Cardiac fibroblast (primary cell): Measurements from ENCODE around the gene KCNH6.

Experiments used
- DNase-seq, 2 donors: peaks; one replicate each; pipeline versions ENCODE4 v3.0.0 to v3.0.0-alpha.2; 2010; ENCODE audit warnings: low read depth in 2 of 2
- H3K4me3 ChIP-seq, 2 donors: replicated peaks in 1 of 2; 1 replicate in 1 of 2; 2 replicates in 1 of 2; pipeline ENCODE4 v1.5.1; 2011; ENCODE audit warnings: low read depth in 2 of 2, low read length in 2 of 2, mild to moderate bottlenecking in 2 of 2, moderate library complexity in 1 of 2
- CTCF ChIP-seq: IDR thresholded peaks from one replicate; pipeline ENCODE4 v1.5.1; 2011; ENCODE audit warnings: low read depth, mild to moderate bottlenecking, low read length, inconsistent platforms

Gene KCNH6

DNA sequence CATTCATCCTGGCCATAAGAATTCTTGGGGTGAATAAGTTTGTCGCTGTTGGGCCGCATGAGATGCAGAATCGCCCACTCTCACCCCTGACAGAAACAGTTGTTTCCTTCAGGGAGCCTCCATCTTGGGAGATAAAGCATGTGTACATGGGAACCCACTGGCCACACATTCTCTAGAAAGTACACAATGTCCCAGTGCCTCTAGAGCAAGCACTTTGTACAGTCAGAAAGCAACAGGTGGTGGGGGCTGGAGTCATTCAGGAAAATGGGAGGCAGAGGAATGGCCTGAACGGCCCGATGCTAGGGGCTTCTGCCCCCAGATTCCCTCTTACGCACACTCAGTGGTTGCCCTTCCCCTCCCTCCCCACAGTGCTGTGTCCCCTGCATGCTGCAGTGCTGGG lies 30.2 kb upstream of the KCNH6 start:
- no peak overlapping the region for H3K4me3 ChIP-seq
- DNase-seq: no peak
- TF ChIP-seq CTCF: no peak

DNA sequence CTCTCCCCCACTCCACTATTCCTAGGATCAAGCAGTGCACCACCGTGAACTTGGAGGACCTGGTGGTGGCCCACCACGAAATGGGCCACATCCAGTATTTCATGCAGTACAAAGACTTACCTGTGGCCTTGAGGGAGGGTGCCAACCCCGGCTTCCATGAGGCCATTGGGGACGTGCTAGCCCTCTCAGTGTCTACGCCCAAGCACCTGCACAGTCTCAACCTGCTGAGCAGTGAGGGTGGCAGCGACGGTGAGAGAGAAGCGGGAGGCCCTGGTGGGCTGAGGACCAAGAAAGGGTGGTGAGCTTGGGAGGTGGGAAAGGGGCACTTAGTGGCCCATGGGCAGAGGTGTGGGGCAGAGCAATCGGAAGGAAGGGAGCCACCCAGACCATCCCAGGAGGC lies 29.7 kb upstream of the KCNH6 start:
- TF ChIP-seq CTCF: no peak
- DNase-seq: no peak
- no peak overlapping the region for H3K4me3 ChIP-seq

DNA sequence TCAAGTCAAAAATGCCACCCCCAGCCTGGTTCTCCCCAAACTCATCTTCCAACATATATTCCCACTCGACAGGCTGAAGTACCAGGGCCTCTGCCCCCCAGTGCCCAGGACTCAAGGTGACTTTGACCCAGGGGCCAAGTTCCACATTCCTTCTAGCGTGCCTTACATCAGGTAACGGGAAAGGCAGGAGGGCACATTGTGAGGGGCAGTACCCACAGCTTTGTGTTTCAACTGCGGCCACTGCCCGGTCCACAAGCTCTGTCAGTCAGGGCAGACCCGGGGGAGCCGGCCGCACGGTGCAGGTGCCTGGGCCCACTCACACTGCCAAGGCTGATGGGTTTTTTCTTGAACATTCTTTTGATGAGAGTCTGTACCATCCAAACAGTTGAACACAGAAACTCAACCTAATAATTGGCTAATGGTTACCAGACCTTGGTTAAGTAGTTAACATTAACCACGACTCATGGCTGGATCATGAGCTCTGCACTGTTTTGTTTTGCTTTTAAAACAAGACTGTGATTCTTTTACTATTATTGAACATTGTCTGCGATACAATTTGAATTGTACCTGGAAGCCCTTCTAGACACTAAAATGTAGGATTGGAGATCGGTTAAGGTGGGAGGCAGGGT lies 28.7 kb upstream of the KCNH6 start:
- TF ChIP-seq CTCF: no peak
- DNase-seq: no peak

GRCh38 chr17:63495491-63495890 lies 27.7 kb upstream of the KCNH6 start:
- peak in 1 of 2 donors; percentile 13 for DNase-seq
- no peak overlapping the region for H3K4me3 ChIP-seq
- TF ChIP-seq CTCF: no peak

More for the DNA sequence above, 28.7 kb upstream of the KCNH6 start:
- H3K4me3 ChIP-seq: no peak overlapping the region

GRCh38 chr17:63496177-63496576 lies 27.0 kb upstream of the KCNH6 start:
- DNase-seq: no peak
- no peak for TF ChIP-seq CTCF
- H3K4me3 ChIP-seq: no peak overlapping the region

- H3K4me3 ChIP-seq: no peak overlapping the region
- no peak for DNase-seq
- no peak for TF ChIP-seq CTCF
These were observed 26.3 kb upstream of the KCNH6 start for GRCh38 chr17:63496663-63497400.
